OCI-LY3 (cell line): ENCODE results near the gene NAB1.

Experiments used
- CTCF ChIP-seq: fragments of 200-600, 300-600 bp; sonication (generic); IDR thresholded peaks from 2 replicates; pipeline ENCODE4 v1.5.1; 2014; ENCODE audit warnings: antibody characterized with exemption, low read length, low read depth
- EZH2phosphoT487 ChIP-seq: fragments of 200-600 bp; shearing (Covaris generic); IDR thresholded peaks from 2 replicates; pipeline ENCODE4 v1.6.1; 2018; ENCODE audit warnings: antibody characterized with exemption, mixed run types, low read depth

- TF ChIP-seq CTCF (no peak), EZH2phosphoT487 (no peak)
These were observed 74.0 kb downstream of the NAB1 start for GRCh38 chr2:190722835-190723234.
